Measurements from ENCODE around the gene ELF5.

Gene ELF5

DNA sequence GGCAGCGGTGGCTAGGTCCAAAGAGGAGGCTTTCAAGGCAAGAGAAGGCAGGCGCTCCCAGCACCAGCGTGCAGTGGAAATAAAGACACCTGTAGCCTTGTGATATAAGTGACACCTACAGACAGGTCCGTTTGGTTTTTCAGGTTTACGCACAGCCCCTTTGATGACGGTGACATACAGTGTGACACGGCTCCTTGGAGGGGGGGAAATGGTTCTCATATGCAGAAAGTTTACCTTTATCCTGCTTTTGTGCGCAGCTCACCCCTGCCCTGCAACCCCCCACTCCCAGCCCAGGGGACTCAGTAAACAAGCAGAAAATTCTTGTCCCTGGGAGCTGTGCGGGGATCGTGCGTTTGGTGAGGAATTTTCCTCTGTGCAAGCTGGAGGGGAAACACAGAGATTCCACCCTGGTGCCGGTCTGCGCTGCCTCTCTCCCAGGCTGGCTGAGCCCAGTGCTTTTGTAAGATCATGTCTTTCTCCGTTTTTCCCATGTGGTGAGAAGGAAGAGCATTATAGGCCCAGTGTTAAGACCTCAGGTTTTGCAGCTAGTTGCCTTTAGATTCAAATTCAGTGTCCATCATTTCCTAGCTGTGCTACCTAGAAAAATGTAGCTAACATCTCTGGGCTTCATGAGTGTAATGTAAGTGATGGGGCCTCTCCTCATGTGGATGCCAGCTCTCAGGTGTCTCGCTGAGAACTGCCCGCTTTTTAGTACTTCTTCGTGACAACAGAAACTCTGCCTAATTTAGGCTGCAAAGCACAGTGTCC, at the start of gene ELF5:
Gene ELF5, minus strand, starts transcription at position 113 of the 768 bp plus-strand sequence. CDS start 8,045 bp downstream, outside the sequence.
- H3K27me3 Mint-ChIP-seq = no peaks in the 10 kb centered on the region
- H3K27ac Mint-ChIP-seq = no peak within 1 kb of the TSS
- H3K4me1 Mint-ChIP-seq (ENCODE audit: low read depth) = no peaks in the 10 kb centered on the region
- H3K36me3 Mint-ChIP-seq = no peaks in the 10 kb centered on the region
- no peak within 1 kb of the TSS for H3K4me3 Mint-ChIP-seq
- no peaks in the 10 kb centered on the region for H3K9me3 Mint-ChIP-seq (ENCODE audit: low read depth)

DNA sequence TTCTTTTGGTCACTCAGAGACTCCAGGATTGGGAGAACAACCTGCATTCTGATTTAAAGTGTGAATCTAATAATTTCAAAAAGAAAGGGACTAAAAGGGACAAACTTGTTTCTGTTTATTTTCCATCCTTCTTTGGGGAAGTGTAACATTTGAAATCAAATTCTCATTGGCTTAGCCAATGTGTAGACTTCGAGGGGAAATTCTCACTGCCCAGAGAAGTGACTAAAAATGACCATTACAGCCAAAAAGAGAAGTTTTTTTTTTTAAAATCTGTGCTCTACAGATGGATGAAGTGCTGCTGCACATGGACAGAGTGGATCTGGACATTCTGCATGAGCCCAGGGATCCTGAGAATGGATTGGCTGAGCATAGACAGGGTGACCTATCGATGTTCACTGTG, 49.4 kb upstream of the ELF5 start:
- no peaks in the 10 kb centered on the region for H3K36me3 Mint-ChIP-seq
- H3K9me3 Mint-ChIP-seq (ENCODE audit: low read depth) = no peaks in the 10 kb centered on the region
- H3K4me1 Mint-ChIP-seq (ENCODE audit: low read depth) = no peaks in the 10 kb centered on the region
- H3K27me3 Mint-ChIP-seq = peaks cover 19% of the 10 kb centered on the region
- H3K27ac Mint-ChIP-seq = no peak overlapping the region
- no peak overlapping the region for H3K4me3 Mint-ChIP-seq

DNA sequence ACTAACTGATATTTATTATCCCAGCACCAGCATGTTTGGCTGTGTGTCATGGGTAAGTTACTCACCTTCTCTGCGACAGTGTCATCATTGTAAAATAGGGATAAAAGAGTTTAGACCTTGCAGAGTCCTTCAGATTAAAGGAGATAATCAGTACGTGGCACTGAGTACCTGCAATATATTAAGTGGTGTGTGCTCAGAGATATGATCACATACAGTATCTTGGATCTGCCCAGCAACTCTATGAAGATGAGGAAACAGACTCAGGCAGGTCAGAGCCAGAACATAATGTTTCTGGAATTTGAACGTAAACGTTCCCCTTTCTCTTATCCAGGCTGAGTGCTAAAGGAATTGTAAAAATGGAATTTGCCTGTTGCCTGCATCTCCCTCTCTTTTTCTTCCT, 46.9 kb upstream of the ELF5 start:
- H3K4me1 Mint-ChIP-seq (ENCODE audit: low read depth) = no peaks in the 10 kb centered on the region
- peaks cover 25% of the 10 kb centered on the region for H3K27me3 Mint-ChIP-seq
- no peaks in the 10 kb centered on the region for H3K9me3 Mint-ChIP-seq (ENCODE audit: low read depth)
- H3K4me3 Mint-ChIP-seq = no peak overlapping the region
- H3K36me3 Mint-ChIP-seq = no peaks in the 10 kb centered on the region
- no peak overlapping the region for H3K27ac Mint-ChIP-seq

DNA sequence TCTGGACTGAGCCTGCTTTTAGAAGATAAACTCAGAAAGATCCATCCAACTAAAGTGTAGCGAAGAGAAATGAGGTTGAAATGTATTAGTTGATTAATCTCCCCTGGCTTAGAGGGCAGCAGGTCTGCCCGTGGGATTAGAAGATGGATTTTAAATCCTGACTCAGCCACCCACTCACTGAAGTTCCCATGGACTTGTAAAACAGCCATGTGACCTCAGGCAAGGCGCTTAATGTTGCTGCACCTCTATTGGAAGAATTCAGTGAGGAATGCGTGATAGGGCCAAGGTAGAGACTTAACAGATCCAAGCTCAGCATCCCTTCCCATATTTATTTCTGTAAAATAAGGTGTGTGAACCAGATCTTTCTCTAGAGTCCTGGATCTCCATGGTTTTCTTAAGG, 45.1 kb upstream of the ELF5 start:
- Mint-ChIP-seq H3K27ac (no peak overlapping the region), H3K36me3 (no peaks in the 10 kb centered on the region), H3K27me3 (peaks cover 22% of the 10 kb centered on the region), H3K4me1 (ENCODE audit: low read depth) (no peaks in the 10 kb centered on the region), H3K9me3 (ENCODE audit: low read depth) (no peaks in the 10 kb centered on the region), H3K4me3 (no peak overlapping the region)

DNA sequence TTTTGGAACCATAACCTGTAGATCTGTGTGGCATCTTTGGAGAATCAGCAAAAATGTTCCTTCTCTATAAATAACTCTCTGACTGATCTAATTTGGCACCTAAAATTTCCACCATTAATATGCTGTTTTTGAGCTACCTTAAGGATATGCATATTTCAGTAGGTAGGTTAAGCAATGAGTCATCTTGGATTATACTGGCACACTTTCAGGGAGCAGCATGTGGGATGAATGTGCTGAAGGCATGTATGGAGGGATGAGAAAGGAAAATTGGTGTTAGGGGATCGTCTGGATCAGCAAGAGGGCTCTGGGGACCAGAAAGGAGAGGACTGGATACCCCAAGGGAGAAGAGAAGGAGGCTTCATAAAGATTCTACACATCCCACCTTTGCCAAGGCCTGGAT, 44.6 kb upstream of the ELF5 start:
- H3K4me1 Mint-ChIP-seq (ENCODE audit: low read depth) = no peaks in the 10 kb centered on the region
- no peaks in the 10 kb centered on the region for H3K36me3 Mint-ChIP-seq
- no peak overlapping the region for H3K4me3 Mint-ChIP-seq
- H3K27me3 Mint-ChIP-seq = peaks cover 23% of the 10 kb centered on the region
- no peaks in the 10 kb centered on the region for H3K9me3 Mint-ChIP-seq (ENCODE audit: low read depth)
- H3K27ac Mint-ChIP-seq = no peak overlapping the region

DNA sequence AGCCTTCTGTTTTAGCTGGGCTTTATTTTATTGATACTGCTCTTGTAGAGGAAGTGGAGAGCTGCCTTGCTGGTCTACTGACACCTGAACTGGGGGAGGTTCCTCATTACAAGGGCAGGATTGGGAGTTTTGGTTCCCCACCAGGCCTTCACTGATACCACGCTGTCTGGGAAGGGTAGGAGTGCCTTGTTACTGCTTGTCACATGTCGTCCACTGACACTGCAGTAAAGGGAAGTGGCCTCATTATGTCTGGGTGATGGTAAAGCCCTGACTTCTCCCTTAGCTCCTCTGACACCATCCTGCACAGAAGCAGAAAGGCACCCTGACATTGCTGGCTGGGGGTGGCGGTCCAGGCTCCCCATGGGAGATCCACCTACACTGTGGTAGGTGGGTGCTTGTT, 38.7 kb upstream of the ELF5 start:
- Mint-ChIP-seq H3K4me1 (ENCODE audit: low read depth) (no peaks in the 10 kb centered on the region), H3K4me3 (no peak overlapping the region), H3K27ac (no peak overlapping the region), H3K36me3 (no peaks in the 10 kb centered on the region), H3K27me3 (peaks cover 11% of the 10 kb centered on the region), H3K9me3 (ENCODE audit: low read depth) (no peaks in the 10 kb centered on the region)

DNA sequence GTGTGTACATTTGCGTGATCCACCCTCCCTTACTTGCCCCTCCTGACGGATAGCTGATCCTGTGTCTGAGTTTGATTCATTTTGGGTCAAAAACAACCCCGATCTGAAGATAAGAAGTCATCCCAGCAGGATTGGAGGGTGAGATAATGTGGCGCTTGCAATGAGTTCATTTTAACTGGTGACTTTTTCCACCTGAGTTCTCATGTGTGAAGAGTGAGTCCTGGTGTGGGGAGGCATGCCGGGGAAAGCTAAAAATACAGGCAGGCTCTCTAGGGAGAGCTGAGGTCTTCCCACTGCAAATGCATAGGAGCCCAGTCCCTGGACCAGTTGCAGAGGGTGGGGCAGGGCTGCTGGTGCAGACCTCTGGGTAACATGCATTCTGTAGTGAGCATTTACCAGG, 35.7 kb upstream of the ELF5 start:
- Mint-ChIP-seq H3K27me3 (peaks cover 10% of the 10 kb centered on the region), H3K36me3 (no peaks in the 10 kb centered on the region), H3K4me3 (no peak overlapping the region), H3K9me3 (ENCODE audit: low read depth) (no peaks in the 10 kb centered on the region), H3K4me1 (ENCODE audit: low read depth) (no peaks in the 10 kb centered on the region), H3K27ac (no peak overlapping the region)

DNA sequence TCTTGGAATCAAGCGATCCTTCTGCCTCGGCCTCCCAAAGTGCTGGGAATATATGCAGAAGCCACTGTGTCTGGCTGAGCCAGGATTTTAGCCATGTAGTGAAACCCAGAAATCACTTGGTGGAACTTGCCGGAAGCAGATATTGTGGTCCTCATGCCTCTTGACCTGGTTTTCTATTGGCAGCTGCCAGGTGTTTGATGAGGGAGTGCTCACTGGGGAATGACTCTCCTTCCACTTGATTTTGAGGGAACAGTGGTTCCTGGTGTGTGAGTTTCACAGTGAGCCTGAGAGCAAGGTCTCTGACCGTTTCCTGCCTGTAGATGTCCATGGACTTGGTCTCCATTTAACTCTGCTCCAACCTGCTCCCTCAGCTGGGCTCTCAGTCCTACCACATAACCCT, 34.7 kb upstream of the ELF5 start:
- Mint-ChIP-seq H3K36me3 (no peaks in the 10 kb centered on the region), H3K27me3 (peaks cover 14% of the 10 kb centered on the region), H3K4me1 (ENCODE audit: low read depth) (no peaks in the 10 kb centered on the region), H3K4me3 (no peak overlapping the region), H3K9me3 (ENCODE audit: low read depth) (no peaks in the 10 kb centered on the region), H3K27ac (no peak overlapping the region)

DNA sequence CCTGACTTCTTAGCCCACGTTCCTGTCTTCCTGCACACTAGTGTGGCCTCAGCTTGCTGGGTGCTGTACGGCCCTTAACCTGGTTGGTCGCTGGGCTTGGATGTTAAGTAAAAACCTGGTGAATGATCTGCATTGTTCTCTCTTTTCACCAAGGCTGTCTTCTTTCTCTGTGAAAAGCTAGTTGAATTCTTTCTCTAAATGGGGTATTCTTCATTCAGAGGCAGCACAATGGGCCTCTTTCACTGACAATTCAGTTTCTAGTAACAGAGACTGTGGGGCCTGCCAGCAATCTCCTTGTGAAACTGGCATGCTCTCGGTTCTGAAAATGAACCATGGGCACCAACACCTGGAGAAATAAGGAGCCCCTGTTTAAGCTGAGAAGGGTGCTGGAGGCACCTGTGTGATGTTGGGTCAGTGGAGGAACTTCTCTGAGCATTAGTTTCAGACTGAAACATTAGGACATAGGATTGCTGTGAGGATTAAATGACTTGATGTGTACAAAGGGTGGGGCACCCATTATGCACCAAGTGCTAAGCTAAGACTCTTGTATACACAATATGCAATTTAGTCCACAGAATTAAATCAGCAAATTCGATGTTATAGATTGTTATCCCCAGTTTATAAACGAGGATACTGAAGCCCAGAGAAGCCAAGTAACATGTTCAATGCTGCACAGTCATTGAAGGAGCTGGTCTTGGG, 33.1 kb upstream of the ELF5 start:
- Mint-ChIP-seq H3K36me3 (no peaks in the 10 kb centered on the region), H3K4me3 (no peak overlapping the region), H3K27ac (no peak overlapping the region), H3K4me1 (ENCODE audit: low read depth) (no peaks in the 10 kb centered on the region), H3K27me3 (peaks cover 12% of the 10 kb centered on the region), H3K9me3 (ENCODE audit: low read depth) (no peaks in the 10 kb centered on the region)

DNA sequence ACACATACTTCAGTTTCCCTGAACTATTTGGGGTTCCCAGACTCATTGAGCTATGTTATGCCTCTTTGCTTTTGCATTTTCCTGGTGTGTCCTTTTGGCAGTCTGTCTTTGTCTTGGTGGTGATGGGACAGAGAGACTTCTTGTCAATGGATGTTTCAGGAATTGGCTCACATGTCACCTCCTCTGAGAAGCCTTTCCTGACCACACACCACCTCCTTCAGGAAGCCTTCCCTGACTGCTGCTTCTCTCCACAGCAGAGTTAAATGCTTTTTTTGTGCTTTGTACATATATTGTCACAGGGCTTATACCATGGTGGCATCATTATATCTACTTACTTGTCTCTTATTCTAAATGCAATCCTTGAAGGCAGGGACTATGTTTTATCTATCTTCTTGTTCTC, 28.5 kb upstream of the ELF5 start:
- Mint-ChIP-seq H3K4me3 (no peak overlapping the region), H3K9me3 (ENCODE audit: low read depth) (no peaks in the 10 kb centered on the region), H3K36me3 (no peaks in the 10 kb centered on the region), H3K27ac (no peak overlapping the region), H3K27me3 (peaks cover 18% of the 10 kb centered on the region), H3K4me1 (ENCODE audit: low read depth) (no peaks in the 10 kb centered on the region)

DNA sequence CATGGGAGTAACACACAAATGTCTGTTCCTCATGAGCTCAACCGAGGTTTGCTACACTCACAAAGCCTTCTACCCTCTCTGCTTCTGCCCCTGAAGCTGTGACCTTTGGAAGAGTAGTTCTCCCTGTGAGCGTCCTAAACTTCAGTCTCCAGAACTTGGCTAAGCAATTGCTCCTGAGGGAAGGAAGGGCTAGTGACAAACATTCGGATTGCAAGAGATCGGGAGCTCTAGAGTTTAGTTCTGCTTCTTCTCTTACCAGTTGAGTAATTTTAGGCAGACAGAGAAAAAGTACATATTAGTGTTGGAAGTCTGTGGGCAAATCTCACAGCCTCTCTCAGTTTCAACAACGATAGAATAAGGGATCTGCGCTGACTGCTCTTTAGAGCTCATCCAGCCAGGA, 27.3 kb upstream of the ELF5 start:
- no peak overlapping the region for H3K4me3 Mint-ChIP-seq
- H3K27ac Mint-ChIP-seq = no peak overlapping the region
- no peaks in the 10 kb centered on the region for H3K36me3 Mint-ChIP-seq
- H3K27me3 Mint-ChIP-seq = peaks cover 21% of the 10 kb centered on the region
- no peaks in the 10 kb centered on the region for H3K4me1 Mint-ChIP-seq (ENCODE audit: low read depth)
- H3K9me3 Mint-ChIP-seq (ENCODE audit: low read depth) = no peaks in the 10 kb centered on the region

DNA sequence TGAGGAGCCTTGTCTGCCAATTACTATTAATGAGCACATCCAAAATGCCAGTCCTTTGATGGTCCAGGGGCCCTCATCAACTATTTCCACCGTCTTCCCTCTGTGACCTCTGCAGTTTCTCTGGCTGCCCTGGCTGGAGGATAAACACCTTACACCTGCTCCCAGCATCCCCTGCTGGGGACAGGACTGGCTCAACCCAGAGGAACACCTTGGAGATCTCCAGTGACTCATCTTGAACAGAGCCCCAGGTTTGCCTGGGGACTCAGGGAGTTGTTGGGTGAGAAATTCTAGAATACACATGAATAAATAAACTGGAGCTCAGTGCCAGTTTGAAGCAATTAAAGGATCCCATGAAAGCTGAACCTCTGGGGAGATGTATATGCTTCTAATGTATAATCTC, 24.0 kb upstream of the ELF5 start:
- no peaks in the 10 kb centered on the region for H3K36me3 Mint-ChIP-seq

DNA sequence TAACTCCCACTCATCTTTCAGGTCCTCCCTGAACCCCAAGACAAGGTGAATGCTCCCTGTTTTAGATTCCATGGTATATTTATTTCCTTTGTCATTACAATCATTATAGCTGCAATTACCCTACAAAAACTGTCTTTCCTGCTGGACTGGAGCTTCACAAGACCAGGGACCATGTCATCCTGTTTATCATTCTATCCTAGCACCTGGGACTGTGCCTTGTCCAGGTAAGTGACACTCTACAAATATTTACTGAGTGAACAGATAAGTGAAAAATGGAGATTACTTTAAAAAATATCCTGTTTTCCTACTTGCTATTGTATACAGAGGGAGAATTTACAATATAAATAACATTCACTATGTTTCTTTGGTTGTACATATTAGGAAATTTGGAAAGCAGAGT, 22.5 kb upstream of the ELF5 start:
- H3K27me3 Mint-ChIP-seq = peaks cover 20% of the 10 kb centered on the region
- no peak overlapping the region for H3K4me3 Mint-ChIP-seq
- no peaks in the 10 kb centered on the region for H3K4me1 Mint-ChIP-seq (ENCODE audit: low read depth)
- peaks cover 5% of the 10 kb centered on the region for H3K9me3 Mint-ChIP-seq (ENCODE audit: low read depth)
- no peak overlapping the region for H3K27ac Mint-ChIP-seq
- H3K36me3 Mint-ChIP-seq = no peaks in the 10 kb centered on the region

More for the DNA sequence above, 24.0 kb upstream of the ELF5 start:
- no peaks in the 10 kb centered on the region for H3K4me1 Mint-ChIP-seq (ENCODE audit: low read depth)
- peaks cover 5% of the 10 kb centered on the region for H3K9me3 Mint-ChIP-seq (ENCODE audit: low read depth)
- H3K27ac Mint-ChIP-seq = no peak overlapping the region
- H3K27me3 Mint-ChIP-seq = peaks cover 17% of the 10 kb centered on the region
- H3K4me3 Mint-ChIP-seq = no peak overlapping the region

DNA sequence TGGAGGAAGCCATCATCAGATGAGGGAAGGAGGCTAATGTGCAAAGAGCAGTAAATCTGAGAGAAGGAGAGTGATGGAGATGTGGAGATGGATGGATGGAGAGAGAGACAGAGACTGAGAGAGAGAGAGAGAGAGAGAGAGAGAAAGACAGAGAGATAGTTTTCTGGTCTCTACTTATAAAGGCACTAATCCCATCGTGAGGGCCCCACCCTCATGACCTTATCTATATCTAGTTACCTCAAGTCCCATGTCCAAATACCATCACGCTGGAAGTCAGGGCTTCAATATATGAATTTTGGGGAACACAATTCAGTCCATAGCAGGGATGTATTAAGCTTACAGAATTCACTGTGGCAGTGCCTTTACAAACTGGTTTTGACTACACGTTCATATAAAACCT, 21.2 kb upstream of the ELF5 start:
- no peak overlapping the region for H3K27ac Mint-ChIP-seq
- no peaks in the 10 kb centered on the region for H3K36me3 Mint-ChIP-seq
- H3K4me3 Mint-ChIP-seq = no peak overlapping the region
- H3K27me3 Mint-ChIP-seq = peaks cover 20% of the 10 kb centered on the region
- peaks cover 5% of the 10 kb centered on the region for H3K9me3 Mint-ChIP-seq (ENCODE audit: low read depth)
- H3K4me1 Mint-ChIP-seq (ENCODE audit: low read depth) = no peaks in the 10 kb centered on the region

DNA sequence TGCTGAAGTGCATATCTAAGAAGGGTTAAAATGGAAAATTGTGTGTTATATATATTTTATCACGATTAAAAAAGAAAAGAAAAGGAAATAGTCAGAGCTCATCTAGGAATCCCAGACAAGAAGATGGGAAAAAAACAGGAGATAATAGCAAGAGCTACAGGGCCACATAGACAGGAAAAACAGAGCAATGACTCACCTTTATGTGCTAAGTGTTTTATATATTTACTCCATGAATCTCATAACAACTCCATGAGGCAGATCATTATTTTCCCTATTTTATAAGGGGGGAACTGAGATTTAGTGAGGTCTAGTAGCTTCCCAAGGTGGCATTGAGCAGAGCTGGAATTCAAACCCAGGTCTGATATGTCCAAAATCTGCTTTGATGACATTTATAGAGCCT, 18.1 kb upstream of the ELF5 start:
- Mint-ChIP-seq H3K27me3 (peaks cover 21% of the 10 kb centered on the region), H3K27ac (no peak overlapping the region), H3K36me3 (no peaks in the 10 kb centered on the region), H3K4me1 (ENCODE audit: low read depth) (no peaks in the 10 kb centered on the region), H3K4me3 (no peak overlapping the region), H3K9me3 (ENCODE audit: low read depth) (peaks cover 5% of the 10 kb centered on the region)

Data from activated naive CD8-positive, alpha-beta T cell (primary cell).